PC-9 (cell line): ENCODE measurements around the gene KCTD13. TPM values are rescaled to one million over a fixed set of nuclear protein-coding genes. Genes with fewer than 3 reads are reported as not detected.

Experiments
- BruUV-seq: library from RNA; stranded (reverse); fragments of 400-500 nt; replicated peaks from 2 replicates; lab custom pipeline; 2021; lab: Mats Ljungman, UMichigan
- CTCF ChIA-PET: fragments of 300-600 bp; sonication (Branson Sonifier 250); formaldehyde crosslinking; loops from one replicate; lab custom pipeline; 2022; ENCODE audit warnings: antibody characterized with exemption; lab: Charles Lee
- POLR2A ChIA-PET: fragments of 300-600 bp; sonication (Branson Sonifier 250); formaldehyde crosslinking; loops from one replicate; lab custom pipeline; 2022; ENCODE audit warnings: antibody characterized with exemption; ENCODE audit not compliant: unreplicated experiment; lab: Charles Lee
- DNase-seq, 2 experiments: peaks; one replicate each; pipeline versions ENCODE4 v3.0.0 to v3.0.0-alpha.2; 2015 to 2022; ENCODE audit warnings: mixed read lengths in 1 of 2
- H2AFZ ChIP-seq: fragments of 200-600 bp; sonication (generic); 2 replicates; pipeline ENCODE4 v1.8.1; 2017; ENCODE audit warnings: antibody characterized with exemption
- H3F3A ChIP-seq: fragments of 200-600 bp; sonication (generic); 2 replicates; pipeline ENCODE4 v1.8.1; 2017; ENCODE audit warnings: antibody characterized with exemption, mild to moderate bottlenecking, low read depth; ENCODE audit not compliant: insufficient read depth
- H3K27ac ChIP-seq: fragments of 200-600 bp; sonication (generic); 2 replicates; pipeline ENCODE4 v1.6.1; 2016; ENCODE audit warnings: mixed run types
- H3K27me3 ChIP-seq: fragments of 200-600 bp; sonication (generic); 2 replicates; pipeline ENCODE4 v1.6.1; 2016; ENCODE audit warnings: low read depth, mixed run types; ENCODE audit not compliant: insufficient read depth
- H3K36me3 ChIP-seq: fragments of 200-600 bp; sonication (generic); 2 replicates; pipeline ENCODE4 v1.6.1; 2016; ENCODE audit warnings: low read depth, mixed run types
- H3K4me1 ChIP-seq: fragments of 200-600 bp; sonication (generic); replicated peaks from 2 replicates; pipeline ENCODE4 v1.6.1; 2016; ENCODE audit warnings: mixed run types; ENCODE audit not compliant: insufficient read depth
- H3K4me2 ChIP-seq: fragments of 200-600 bp; sonication (generic); 2 replicates; pipeline ENCODE4 v1.6.1; 2017; ENCODE audit warnings: mixed run types
- H3K4me3 ChIP-seq: fragments of 200-600 bp; sonication (generic); 2 replicates; pipeline ENCODE4 v1.6.1; 2016; ENCODE audit warnings: mixed run types
- H3K79me2 ChIP-seq: fragments of 200-600 bp; sonication (generic); 2 replicates; pipeline ENCODE4 v1.6.1; 2017; ENCODE audit warnings: low read depth, mixed run types
- H3K9me2 ChIP-seq: fragments of 200-600 bp; sonication (generic); 2 replicates; pipeline ENCODE4 v1.8.1; 2017; ENCODE audit warnings: mild to moderate bottlenecking; ENCODE audit not compliant: insufficient read depth
- H3K9me3 ChIP-seq: fragments of 200-600 bp; sonication (generic); 2 replicates; pipeline ENCODE4 v1.8.1; 2016; ENCODE audit warnings: low read depth; ENCODE audit not compliant: insufficient read depth
- H4K20me1 ChIP-seq: fragments of 200-600 bp; sonication (generic); 2 replicates; pipeline ENCODE4 v1.8.1; 2017; ENCODE audit not compliant: insufficient read depth
- EZH2 ChIP-seq: fragments of 200-600 bp; sonication (generic); IDR thresholded peaks from 2 replicates; pipeline ENCODE4 v1.8.0; 2017; ENCODE audit warnings: antibody characterized with exemption, low read depth
- intact Hi-C: fragments of 100-400 bp; cut with micrococcal nuclease; formaldehyde crosslinking; loops from one replicate; pipeline ENCODE4 v1.10.0; 2022; ENCODE audit not compliant: unreplicated experiment
- total RNA-seq: library from RNA; stranded (reverse); gene quantifications from 2 replicates; pipeline ENCODE4 v1.2.3, GENCODE V29; 2021
- TF ChIP-seq, protein P1 (sequence below): fragments of 200-600 bp; sonication (generic); conservative IDR thresholded peaks from 2 replicates; pipeline ENCODE4 v1.6.1; 2017; ENCODE audit warnings: mixed run types, antibody characterized with exemption, mild to moderate bottlenecking, moderate library complexity

The KCTD13 gene
- total RNA-seq, 1 experiment from 2014 or later, result 52.7 TPM

DNA sequence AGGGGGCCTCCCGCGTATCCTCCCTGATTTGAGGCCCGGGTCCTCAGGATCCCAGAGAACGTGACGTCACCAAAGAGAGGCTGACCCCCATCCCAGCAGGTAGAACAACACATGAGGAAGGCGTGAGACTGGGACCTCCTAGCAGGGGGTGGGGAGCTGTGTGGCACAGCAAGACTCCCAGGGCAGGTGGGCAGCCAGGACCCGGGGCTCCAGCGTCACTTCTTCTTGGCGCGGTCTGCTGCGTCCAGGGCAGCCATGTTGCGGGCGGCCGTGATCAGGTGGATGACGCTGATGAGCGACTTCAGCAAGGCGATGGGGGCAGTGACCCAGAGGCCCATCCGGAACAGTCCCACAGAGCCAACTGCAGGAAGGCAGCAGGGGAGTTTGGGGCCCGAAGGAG lies 67.1 kb downstream of the KCTD13 start:
- H3K4me1 ChIP-seq, result peaks cover 10% of the 10 kb centered on the region
- no TSS peak for BruUV-seq
- no peak overlapping the region for H3K4me3 ChIP-seq
- intact Hi-C loops, result no loop called here
- ChIA-PET POLR2A (no interaction called here), CTCF (no interaction called here)
- no peak overlapping the region for H2AFZ ChIP-seq
- no peaks in the 10 kb centered on the region for H3K27me3 ChIP-seq
- DNase-seq, result no peak
- no peak overlapping the region for H3K27ac ChIP-seq
- H3K9me2 ChIP-seq, result no peaks in the 10 kb centered on the region
- peaks cover 14% of the 10 kb centered on the region for H3K79me2 ChIP-seq
- no peak overlapping the region for H3K4me2 ChIP-seq
- H3F3A ChIP-seq, result no peaks in the 10 kb centered on the region
- no peaks in the 10 kb centered on the region for H4K20me1 ChIP-seq
- no peaks in the 10 kb centered on the region for H3K36me3 ChIP-seq
- TF ChIP-seq, protein P1, sequence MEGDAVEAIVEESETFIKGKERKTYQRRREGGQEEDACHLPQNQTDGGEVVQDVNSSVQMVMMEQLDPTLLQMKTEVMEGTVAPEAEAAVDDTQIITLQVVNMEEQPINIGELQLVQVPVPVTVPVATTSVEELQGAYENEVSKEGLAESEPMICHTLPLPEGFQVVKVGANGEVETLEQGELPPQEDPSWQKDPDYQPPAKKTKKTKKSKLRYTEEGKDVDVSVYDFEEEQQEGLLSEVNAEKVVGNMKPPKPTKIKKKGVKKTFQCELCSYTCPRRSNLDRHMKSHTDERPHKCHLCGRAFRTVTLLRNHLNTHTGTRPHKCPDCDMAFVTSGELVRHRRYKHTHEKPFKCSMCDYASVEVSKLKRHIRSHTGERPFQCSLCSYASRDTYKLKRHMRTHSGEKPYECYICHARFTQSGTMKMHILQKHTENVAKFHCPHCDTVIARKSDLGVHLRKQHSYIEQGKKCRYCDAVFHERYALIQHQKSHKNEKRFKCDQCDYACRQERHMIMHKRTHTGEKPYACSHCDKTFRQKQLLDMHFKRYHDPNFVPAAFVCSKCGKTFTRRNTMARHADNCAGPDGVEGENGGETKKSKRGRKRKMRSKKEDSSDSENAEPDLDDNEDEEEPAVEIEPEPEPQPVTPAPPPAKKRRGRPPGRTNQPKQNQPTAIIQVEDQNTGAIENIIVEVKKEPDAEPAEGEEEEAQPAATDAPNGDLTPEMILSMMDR, result no peak
- TF ChIP-seq EZH2, result no peak
- no peaks in the 10 kb centered on the region for H3K9me3 ChIP-seq

DNA sequence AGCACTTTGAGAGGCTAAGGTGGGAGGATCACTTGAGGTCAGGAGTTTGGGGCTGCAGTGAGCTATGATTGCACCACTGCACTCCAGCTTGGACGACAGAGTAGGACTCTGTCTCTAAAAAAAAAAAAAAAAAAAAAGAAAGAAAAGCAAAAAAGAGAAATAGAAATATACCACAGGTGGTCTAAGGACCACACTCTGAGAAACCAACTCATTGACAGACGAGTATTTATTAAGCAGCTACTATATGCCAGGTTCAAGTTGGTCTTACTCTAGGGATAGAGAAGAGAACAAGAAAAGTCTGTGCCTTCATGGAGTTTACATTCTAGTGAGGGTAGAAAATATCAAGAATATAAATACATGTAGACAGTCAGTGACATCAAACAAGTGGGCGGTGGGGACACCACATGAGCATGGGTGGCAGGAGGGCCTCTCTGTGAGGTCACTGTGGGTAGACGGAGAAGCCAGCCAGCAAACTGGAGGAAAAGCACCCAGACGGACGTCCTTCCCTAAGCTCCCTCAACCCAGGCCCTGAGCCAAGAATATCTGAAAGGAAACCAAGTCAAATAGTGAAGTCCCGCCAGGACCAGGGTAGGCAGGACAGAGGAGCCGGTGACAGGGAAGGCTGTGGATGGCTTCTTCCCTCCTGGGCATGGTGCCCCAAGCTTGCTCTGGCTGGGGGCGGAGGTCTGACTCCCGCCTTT lies 67.7 kb downstream of the KCTD13 start:
- POLR2A ChIA-PET, result interaction anchor here (0.7 kb wide), 2 partner anchors 37 to 43 kb away, joined by 15 to 32 read pairs; partner anchors contain the start of gene PAGR1
- H3K4me3 ChIP-seq, result no peak overlapping the region
- H3K9me2 ChIP-seq, result no peaks in the 10 kb centered on the region
- peaks cover 14% of the 10 kb centered on the region for H3K79me2 ChIP-seq
- no peak overlapping the region for H3K4me2 ChIP-seq
- H3K27me3 ChIP-seq, result no peaks in the 10 kb centered on the region
- intact Hi-C loops, result no loop called here
- TF ChIP-seq, protein P1, result no peak
- no peaks in the 10 kb centered on the region for H3F3A ChIP-seq
- CTCF ChIA-PET, result no interaction called here
- H3K9me3 ChIP-seq, result no peaks in the 10 kb centered on the region
- H3K27ac ChIP-seq, result no peak overlapping the region
- H4K20me1 ChIP-seq, result no peaks in the 10 kb centered on the region
- no TSS peak for BruUV-seq
- no peaks in the 10 kb centered on the region for H3K36me3 ChIP-seq
- no peak for DNase-seq
- no peak overlapping the region for H2AFZ ChIP-seq
- peaks cover 10% of the 10 kb centered on the region for H3K4me1 ChIP-seq

DNA sequence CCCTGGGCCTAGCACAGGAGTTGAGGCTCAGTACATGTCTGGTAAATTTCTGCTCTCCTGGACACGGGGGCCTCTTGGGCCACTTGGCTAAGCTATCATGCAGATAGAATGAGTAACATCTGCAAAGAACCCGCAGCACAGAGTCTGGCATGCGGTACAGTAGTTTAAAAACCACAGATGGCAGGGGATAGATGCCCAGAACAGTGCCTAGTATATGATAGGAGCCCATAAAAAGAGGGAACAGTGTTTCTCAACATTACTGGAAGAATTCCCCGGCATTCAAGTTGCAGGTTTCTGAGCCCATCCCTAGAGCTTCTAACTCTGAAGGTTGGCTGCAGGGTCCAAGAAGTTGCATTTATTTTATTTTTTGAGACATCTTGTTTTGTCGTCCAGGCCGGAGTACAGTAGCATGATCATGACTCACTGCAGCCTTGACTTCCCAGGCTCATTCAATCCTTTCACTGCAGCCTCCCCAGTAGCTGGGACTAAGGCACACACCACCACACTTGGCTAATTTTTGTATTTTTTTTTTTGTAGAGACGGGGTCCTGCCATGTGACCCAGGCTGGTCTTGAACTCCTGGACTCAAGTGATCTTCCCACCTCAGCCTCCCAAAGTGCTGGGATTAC lies 68.8 kb downstream of the KCTD13 start:
- Histone ChIP-seq H2AFZ (no peak overlapping the region), H3K36me3 (no peaks in the 10 kb centered on the region), H3F3A (no peaks in the 10 kb centered on the region), H3K9me2 (no peaks in the 10 kb centered on the region), H3K27me3 (no peaks in the 10 kb centered on the region), H4K20me1 (no peaks in the 10 kb centered on the region), H3K4me1 (peaks cover 9% of the 10 kb centered on the region), H3K79me2 (peaks cover 10% of the 10 kb centered on the region), H3K4me3 (no peak overlapping the region), H3K27ac (no peak overlapping the region), H3K9me3 (no peaks in the 10 kb centered on the region), H3K4me2 (no peak overlapping the region)
- no peak for DNase-seq
- intact Hi-C loops, result no loop called here
- CTCF ChIA-PET, result no interaction called here
- no TSS peak for BruUV-seq
- TF ChIP-seq, protein P1, result no peak
- no peak for TF ChIP-seq EZH2
- POLR2A ChIA-PET, result interaction anchor here (0.7 kb wide), 1 partner anchor 36 kb away, joined by 32 read pairs; no protein-coding TSS in a partner anchor

Other genes with a start within 250 kb of the KCTD13 start
- gene QPRT, start 247.0 kb downstream of the KCTD13 start, total RNA-seq, result 247 and 310 TPM in 2 replicates
- gene C16orf54, start 180.2 kb downstream of the KCTD13 start, total RNA-seq, result not detected in 2 replicates
- 0.13 and 0.26 TPM in 2 replicates for gene ZG16, start 148.0 kb downstream of the KCTD13 start, total RNA-seq
- 179 and 195 TPM in 2 replicates for gene KIF22, start 135.5 kb downstream of the KCTD13 start, total RNA-seq
- gene MAZ, start 119.7 kb downstream of the KCTD13 start, total RNA-seq, result 463 and 481 TPM in 2 replicates
- gene PRRT2, start 114.0 kb downstream of the KCTD13 start, total RNA-seq, result 4.9 and 6.3 TPM in 2 replicates
- gene PAGR1, start 110.1 kb downstream of the KCTD13 start, total RNA-seq, result 27.5 and 44.6 TPM in 2 replicates
- 197 and 208 TPM in 2 replicates for gene MVP, start 105.8 kb downstream of the KCTD13 start, total RNA-seq
- 90.6 and 133 TPM in 2 replicates for gene CDIPT, start 63.0 kb downstream of the KCTD13 start, total RNA-seq
- gene SEZ6L2, start 26.7 kb downstream of the KCTD13 start, total RNA-seq, result 46.5 and 64.0 TPM in 2 replicates
- 8.3 and 11.3 TPM in 2 replicates for gene ASPHD1, start 25.7 kb downstream of the KCTD13 start, total RNA-seq
- 141 and 203 TPM in 2 replicates for gene TMEM219, start 35.9 kb upstream of the KCTD13 start, total RNA-seq
- 76.6 and 82.9 TPM in 2 replicates for gene TAOK2, start 47.6 kb upstream of the KCTD13 start, total RNA-seq
- 27.0 and 27.3 TPM in 2 replicates for gene HIRIP3, start 69.4 kb upstream of the KCTD13 start, total RNA-seq
- 102 TPM in 2 replicates for gene INO80E, start 70.0 kb upstream of the KCTD13 start, total RNA-seq
- gene DOC2A, start 84.8 kb upstream of the KCTD13 start, total RNA-seq, result 11.0 and 11.3 TPM in 2 replicates
- gene C16orf92, start 97.0 kb upstream of the KCTD13 start, total RNA-seq, result not detected in 2 replicates
- gene TLCD3B, start 105.0 kb upstream of the KCTD13 start, total RNA-seq, result 5.8 and 9.7 TPM in 2 replicates
- 2,395 and 3,090 TPM in 2 replicates for gene ALDOA, start 139.5 kb upstream of the KCTD13 start, total RNA-seq
- 246 and 268 TPM in 2 replicates for gene PPP4C, start 149.8 kb upstream of the KCTD13 start, total RNA-seq
- gene TBX6, start 165.7 kb upstream of the KCTD13 start, total RNA-seq, result 8.3 and 9.6 TPM in 2 replicates
- 95.4 and 129 TPM in 2 replicates for gene YPEL3, start 170.0 kb upstream of the KCTD13 start, total RNA-seq
- 27.5 and 32.1 TPM in 2 replicates for gene GDPD3, start 187.3 kb upstream of the KCTD13 start, total RNA-seq
- 113 and 133 TPM in 2 replicates for gene MAPK3, start 197.0 kb upstream of the KCTD13 start, total RNA-seq